Measurements from ENCODE around the gene SLC49A3.
"Not testable (repeated sequence)": the region's sequence is repeated elsewhere in the genome, so short reads cannot be mapped to it uniquely, and the experiment has no call there.

The SLC49A3 gene

GRCh38 chr4:688854-689681 is at the start of gene SLC49A3:
Gene SLC49A3 (minus strand): TSS chr4:689151. CDS start chr4:689127, 24 bp downstream.
- Histone ChIP-seq H3K9me3 (ENCODE audit: control insufficient read depth, insufficient read depth, low read length) (no peaks in the 10 kb centered on the region), H3K4me3 (ENCODE audit: low read depth, low read length) (peak within 1 kb of the TSS; percentile 39), H3K27me3 (ENCODE audit: control insufficient read depth, insufficient read depth, low read length) (no peaks in the 10 kb centered on the region), H3K36me3 (ENCODE audit: control insufficient read depth, insufficient read depth, low read length) (no peaks in the 10 kb centered on the region), H3K9ac (ENCODE audit: low read depth, low read length) (peak within 1 kb of the TSS; percentile 38), H3K4me1 (ENCODE audit: control insufficient read depth, insufficient read depth, low read length) (peaks cover 5% of the 10 kb centered on the region)

- not testable (repeated sequence) for H3K4me1 ChIP-seq (ENCODE audit: control insufficient read depth, insufficient read depth, low read length); H3K27me3 ChIP-seq (ENCODE audit: control insufficient read depth, insufficient read depth, low read length); H3K4me3 ChIP-seq (ENCODE audit: low read depth, low read length); H3K9ac ChIP-seq (ENCODE audit: low read depth, low read length); H3K9me3 ChIP-seq (ENCODE audit: control insufficient read depth, insufficient read depth, low read length)
- peaks cover 46% of the 10 kb centered on the region for H3K36me3 ChIP-seq (ENCODE audit: control insufficient read depth, insufficient read depth, low read length)
Measured at GRCh38 chr4:736561-736960, 47.6 kb upstream of the SLC49A3 start.

- H3K9ac ChIP-seq (ENCODE audit: low read depth, low read length) = no peak overlapping the region
- H3K36me3 ChIP-seq (ENCODE audit: control insufficient read depth, insufficient read depth, low read length) = peaks cover 48% of the 10 kb centered on the region
- H3K4me3 ChIP-seq (ENCODE audit: low read depth, low read length) = no peak overlapping the region
- no peaks in the 10 kb centered on the region for H3K9me3 ChIP-seq (ENCODE audit: control insufficient read depth, insufficient read depth, low read length)
- H3K4me1 ChIP-seq (ENCODE audit: control insufficient read depth, insufficient read depth, low read length) = no peaks in the 10 kb centered on the region
- H3K27me3 ChIP-seq (ENCODE audit: control insufficient read depth, insufficient read depth, low read length) = no peaks in the 10 kb centered on the region
Measured at GRCh38 chr4:735583-735982, 46.6 kb upstream of the SLC49A3 start.

- Histone ChIP-seq H3K4me1 (ENCODE audit: control insufficient read depth, insufficient read depth, low read length) (no peaks in the 10 kb centered on the region), H3K27me3 (ENCODE audit: control insufficient read depth, insufficient read depth, low read length) (no peaks in the 10 kb centered on the region), H3K4me3 (ENCODE audit: low read depth, low read length) (no peak overlapping the region), H3K36me3 (ENCODE audit: control insufficient read depth, insufficient read depth, low read length) (peaks cover 50% of the 10 kb centered on the region), H3K9me3 (ENCODE audit: control insufficient read depth, insufficient read depth, low read length) (no peaks in the 10 kb centered on the region), H3K9ac (ENCODE audit: low read depth, low read length) (no peak overlapping the region)
Measured at GRCh38 chr4:734951-735350, 46.0 kb upstream of the SLC49A3 start.

GRCh38 chr4:734075-734474 is 45.1 kb upstream of the SLC49A3 start:
- no peaks in the 10 kb centered on the region for H3K27me3 ChIP-seq (ENCODE audit: control insufficient read depth, insufficient read depth, low read length)
- H3K36me3 ChIP-seq (ENCODE audit: control insufficient read depth, insufficient read depth, low read length) = peaks cover 43% of the 10 kb centered on the region
- no peak overlapping the region for H3K4me3 ChIP-seq (ENCODE audit: low read depth, low read length)
- H3K9me3 ChIP-seq (ENCODE audit: control insufficient read depth, insufficient read depth, low read length) = no peaks in the 10 kb centered on the region
- no peak overlapping the region for H3K9ac ChIP-seq (ENCODE audit: low read depth, low read length)
- no peaks in the 10 kb centered on the region for H3K4me1 ChIP-seq (ENCODE audit: control insufficient read depth, insufficient read depth, low read length)

GRCh38 chr4:733631-733980 is 44.7 kb upstream of the SLC49A3 start:
- H3K4me1 ChIP-seq (ENCODE audit: control insufficient read depth, insufficient read depth, low read length) = no peaks in the 10 kb centered on the region
- H3K9ac ChIP-seq (ENCODE audit: low read depth, low read length) = no peak overlapping the region
- no peak overlapping the region for H3K4me3 ChIP-seq (ENCODE audit: low read depth, low read length)
- no peaks in the 10 kb centered on the region for H3K27me3 ChIP-seq (ENCODE audit: control insufficient read depth, insufficient read depth, low read length)
- H3K36me3 ChIP-seq (ENCODE audit: control insufficient read depth, insufficient read depth, low read length) = peaks cover 39% of the 10 kb centered on the region
- H3K9me3 ChIP-seq (ENCODE audit: control insufficient read depth, insufficient read depth, low read length) = no peaks in the 10 kb centered on the region

- no peak overlapping the region for H3K9ac ChIP-seq (ENCODE audit: low read depth, low read length)
- H3K4me1 ChIP-seq (ENCODE audit: control insufficient read depth, insufficient read depth, low read length) = no peaks in the 10 kb centered on the region
- no peaks in the 10 kb centered on the region for H3K9me3 ChIP-seq (ENCODE audit: control insufficient read depth, insufficient read depth, low read length)
- no peaks in the 10 kb centered on the region for H3K27me3 ChIP-seq (ENCODE audit: control insufficient read depth, insufficient read depth, low read length)
- H3K36me3 ChIP-seq (ENCODE audit: control insufficient read depth, insufficient read depth, low read length) = peaks cover 41% of the 10 kb centered on the region
- H3K4me3 ChIP-seq (ENCODE audit: low read depth, low read length) = no peak overlapping the region
Measured at GRCh38 chr4:732911-733630, 44.1 kb upstream of the SLC49A3 start.

- no peaks in the 10 kb centered on the region for H3K27me3 ChIP-seq (ENCODE audit: control insufficient read depth, insufficient read depth, low read length)
- no peaks in the 10 kb centered on the region for H3K9me3 ChIP-seq (ENCODE audit: control insufficient read depth, insufficient read depth, low read length)
- H3K4me1 ChIP-seq (ENCODE audit: control insufficient read depth, insufficient read depth, low read length) = no peaks in the 10 kb centered on the region
- H3K36me3 ChIP-seq (ENCODE audit: control insufficient read depth, insufficient read depth, low read length) = peaks cover 36% of the 10 kb centered on the region
- no peak overlapping the region for H3K4me3 ChIP-seq (ENCODE audit: low read depth, low read length)
- no peak overlapping the region for H3K9ac ChIP-seq (ENCODE audit: low read depth, low read length)
Measured at GRCh38 chr4:732486-732885, 43.5 kb upstream of the SLC49A3 start.

- peaks cover 35% of the 10 kb centered on the region for H3K36me3 ChIP-seq (ENCODE audit: control insufficient read depth, insufficient read depth, low read length)
Measured at GRCh38 chr4:731954-732353, 43.0 kb upstream of the SLC49A3 start.

GRCh38 chr4:730946-731904 is 42.3 kb upstream of the SLC49A3 start:
- H3K36me3 ChIP-seq (ENCODE audit: control insufficient read depth, insufficient read depth, low read length) = peaks cover 31% of the 10 kb centered on the region
- H3K4me1 ChIP-seq (ENCODE audit: control insufficient read depth, insufficient read depth, low read length); H3K27me3 ChIP-seq (ENCODE audit: control insufficient read depth, insufficient read depth, low read length); H3K9me3 ChIP-seq (ENCODE audit: control insufficient read depth, insufficient read depth, low read length); H3K9ac ChIP-seq (ENCODE audit: low read depth, low read length); H3K4me3 ChIP-seq (ENCODE audit: low read depth, low read length): not testable (repeated sequence)

More at GRCh38 chr4:731954-732353, 43.0 kb upstream of the SLC49A3 start:
- H3K9ac ChIP-seq (ENCODE audit: low read depth, low read length); H3K4me3 ChIP-seq (ENCODE audit: low read depth, low read length); H3K4me1 ChIP-seq (ENCODE audit: control insufficient read depth, insufficient read depth, low read length); H3K27me3 ChIP-seq (ENCODE audit: control insufficient read depth, insufficient read depth, low read length); H3K9me3 ChIP-seq (ENCODE audit: control insufficient read depth, insufficient read depth, low read length): not testable (repeated sequence)

GRCh38 chr4:730511-730910 is 41.6 kb upstream of the SLC49A3 start:
- H3K9ac ChIP-seq (ENCODE audit: low read depth, low read length) = no peak overlapping the region
- H3K27me3 ChIP-seq (ENCODE audit: control insufficient read depth, insufficient read depth, low read length) = no peaks in the 10 kb centered on the region
- H3K4me3 ChIP-seq (ENCODE audit: low read depth, low read length) = no peak overlapping the region
- H3K9me3 ChIP-seq (ENCODE audit: control insufficient read depth, insufficient read depth, low read length) = no peaks in the 10 kb centered on the region
- H3K36me3 ChIP-seq (ENCODE audit: control insufficient read depth, insufficient read depth, low read length) = peaks cover 31% of the 10 kb centered on the region
- H3K4me1 ChIP-seq (ENCODE audit: control insufficient read depth, insufficient read depth, low read length) = no peaks in the 10 kb centered on the region

All from iPS-15b (cell line).